Esophagus squamous epithelium (tissue), 4 donors: Measurements from ENCODE around the gene C1QTNF6.

Experiments
- POLR2A ChIP-seq, 4 donors: fragments of 450-650 bp; IDR thresholded peaks; one replicate each; pipeline ENCODE4 v1.6.1; 2017; ENCODE audit warnings: antibody characterized with exemption in 4 of 4, mild to moderate bottlenecking in 4 of 4, moderate library complexity in 3 of 4
- TF ChIP-seq, protein P1 (sequence below), 6 experiments: fragments of 450-650 bp in 4 of 6; fragments of 200-600 bp in 2 of 6; sonication (generic) in 2 of 6; IDR thresholded peaks; one replicate each; pipeline ENCODE4 v1.5.1; 2016 to 2019; ENCODE audit warnings: antibody characterized with exemption in 6 of 6, mild to moderate bottlenecking in 4 of 6, moderate library complexity in 4 of 6

DNA sequence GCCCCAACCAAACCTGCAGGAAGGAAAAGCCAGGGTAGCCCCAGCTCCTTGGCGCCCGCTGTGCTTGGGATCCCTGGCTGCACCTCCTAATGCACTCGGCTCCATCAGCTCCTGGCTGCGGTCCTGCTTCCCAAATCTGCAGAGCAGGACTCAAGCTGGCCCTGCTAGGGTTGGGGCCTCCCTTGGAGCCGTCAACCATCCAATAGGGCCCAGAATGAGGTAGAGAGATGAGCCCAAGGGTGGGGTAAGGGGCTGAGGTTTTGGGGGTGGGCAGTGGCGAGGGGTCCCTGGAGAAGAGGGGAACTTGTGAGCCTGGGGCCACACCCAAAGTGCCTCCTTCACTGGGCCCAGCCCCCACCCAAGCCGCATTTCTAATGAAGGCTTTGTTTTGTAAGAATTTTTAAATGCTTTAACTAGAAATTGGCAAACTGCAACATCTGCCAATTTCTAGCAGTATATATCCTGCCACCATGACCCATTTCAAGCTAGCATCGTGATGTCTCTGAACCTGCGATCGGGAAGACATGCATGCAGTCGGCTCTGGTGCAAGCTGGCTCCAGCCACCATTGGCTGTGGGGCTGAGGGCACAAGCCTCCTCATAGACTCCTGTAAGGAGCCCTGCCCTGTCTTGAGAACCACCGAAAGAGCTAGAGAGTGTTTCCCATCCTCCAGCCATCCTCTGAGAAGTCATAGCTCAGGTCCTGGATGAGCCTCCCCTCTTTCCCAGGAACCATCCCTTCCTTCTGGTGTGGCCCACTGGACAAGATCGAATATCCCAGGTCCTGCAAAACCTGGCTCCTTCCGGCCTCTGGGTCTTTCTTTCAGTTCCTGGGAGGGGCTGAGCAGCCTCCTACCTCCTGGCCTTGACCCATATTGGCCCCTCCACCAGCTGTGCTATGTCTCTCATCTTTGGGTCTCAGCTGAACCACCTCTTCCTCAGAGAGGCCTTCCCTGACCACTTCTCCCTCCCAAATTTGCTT lies 15.5 kb downstream of the C1QTNF6 start:
- TF ChIP-seq POLR2A (IDR thresholded peaks at IDR 0.05), result no peak
- TF ChIP-seq, protein P1, sequence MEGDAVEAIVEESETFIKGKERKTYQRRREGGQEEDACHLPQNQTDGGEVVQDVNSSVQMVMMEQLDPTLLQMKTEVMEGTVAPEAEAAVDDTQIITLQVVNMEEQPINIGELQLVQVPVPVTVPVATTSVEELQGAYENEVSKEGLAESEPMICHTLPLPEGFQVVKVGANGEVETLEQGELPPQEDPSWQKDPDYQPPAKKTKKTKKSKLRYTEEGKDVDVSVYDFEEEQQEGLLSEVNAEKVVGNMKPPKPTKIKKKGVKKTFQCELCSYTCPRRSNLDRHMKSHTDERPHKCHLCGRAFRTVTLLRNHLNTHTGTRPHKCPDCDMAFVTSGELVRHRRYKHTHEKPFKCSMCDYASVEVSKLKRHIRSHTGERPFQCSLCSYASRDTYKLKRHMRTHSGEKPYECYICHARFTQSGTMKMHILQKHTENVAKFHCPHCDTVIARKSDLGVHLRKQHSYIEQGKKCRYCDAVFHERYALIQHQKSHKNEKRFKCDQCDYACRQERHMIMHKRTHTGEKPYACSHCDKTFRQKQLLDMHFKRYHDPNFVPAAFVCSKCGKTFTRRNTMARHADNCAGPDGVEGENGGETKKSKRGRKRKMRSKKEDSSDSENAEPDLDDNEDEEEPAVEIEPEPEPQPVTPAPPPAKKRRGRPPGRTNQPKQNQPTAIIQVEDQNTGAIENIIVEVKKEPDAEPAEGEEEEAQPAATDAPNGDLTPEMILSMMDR (IDR thresholded peaks at IDR 0.05), result no peak
